Superior temporal gyrus (tissue), 1 donor: ENCODE data around the gene EMC6.
"Not testable (repeated sequence)": the region's sequence is repeated elsewhere in the genome, so short reads cannot be mapped to it uniquely, and the experiment has no call there.

Experiments used
- DNase-seq: peaks from one replicate; pipeline ENCODE4 v3.0.0-alpha.2; 2016; ENCODE audit errors: extremely low spot score

Gene EMC6

GRCh38 chr17:3681057-3681456 lies 12.4 kb downstream of the EMC6 start:
- no peak for DNase-seq

GRCh38 chr17:3681565-3681964 lies 13.0 kb downstream of the EMC6 start:
- DNase-seq: no peak

GRCh38 chr17:3682033-3682432 lies 13.4 kb downstream of the EMC6 start:
- DNase-seq: no peak

- no peak for DNase-seq
Measured at GRCh38 chr17:3683054-3683511, 14.5 kb downstream of the EMC6 start.

GRCh38 chr17:3685174-3685573 lies 16.6 kb downstream of the EMC6 start:
- no peak for DNase-seq

- no peak for DNase-seq
Measured at GRCh38 chr17:3688027-3688553, 19.5 kb downstream of the EMC6 start.

GRCh38 chr17:3688852-3689261 lies 20.2 kb downstream of the EMC6 start:
- no peak for DNase-seq

- DNase-seq: no peak
Measured at GRCh38 chr17:3689262-3690093, 20.9 kb downstream of the EMC6 start.

GRCh38 chr17:3690094-3690715 lies 21.6 kb downstream of the EMC6 start:
- no peak for DNase-seq

GRCh38 chr17:3691617-3692067 lies 23.0 kb downstream of the EMC6 start:
- no peak for DNase-seq

GRCh38 chr17:3692346-3692745 lies 23.7 kb downstream of the EMC6 start:
- DNase-seq: no peak

GRCh38 chr17:3693141-3693540 lies 24.5 kb downstream of the EMC6 start:
- no peak for DNase-seq

GRCh38 chr17:3693829-3694231 lies 25.2 kb downstream of the EMC6 start:
- DNase-seq: no peak

- no peak for DNase-seq
Measured at GRCh38 chr17:3695129-3695722, 26.6 kb downstream of the EMC6 start.

GRCh38 chr17:3695723-3696411 lies 27.3 kb downstream of the EMC6 start, which contains the start of gene P2RX5:
Gene P2RX5 (minus strand): TSS chr17:3696155. CDS start chr17:3696005, 150 bp downstream.
- DNase-seq: no peak

- DNase-seq: no peak
Measured at GRCh38 chr17:3697103-3697476, 28.5 kb downstream of the EMC6 start.

- no peak for DNase-seq
Measured at GRCh38 chr17:3698139-3698538, 29.5 kb downstream of the EMC6 start.

- DNase-seq: no peak
Measured at GRCh38 chr17:3699951-3700350, 31.3 kb downstream of the EMC6 start.

GRCh38 chr17:3702041-3702539 lies 33.5 kb downstream of the EMC6 start:
- DNase-seq: not testable (repeated sequence)

GRCh38 chr17:3704931-3705717 lies 36.5 kb downstream of the EMC6 start:
- DNase-seq: no peak

- DNase-seq: not testable (repeated sequence)
Measured at GRCh38 chr17:3705718-3705984, 37.0 kb downstream of the EMC6 start.
